Liver (tissue), 9 donors: ENCODE results near the gene PHC2. TPM values are rescaled to one million over a fixed set of nuclear protein-coding genes. Genes with fewer than 3 reads are reported as not detected.

Experiments
- DNase-seq: peaks from one replicate; pipeline ENCODE4 v3.0.0-alpha.2; 2017; ENCODE audit warnings: low spot score
- H3K27ac ChIP-seq, 2 donors: one replicate each; pipeline ENCODE4 v1.7.0; 2013; ENCODE audit warnings: inconsistent platforms in 2 of 2, low read length in 2 of 2, control low read depth in 1 of 2, low read depth in 1 of 2, mild to moderate bottlenecking in 1 of 2
- H3K27me3 ChIP-seq, 4 donors: one replicate each; pipeline versions ENCODE4 v1.6.1 to v1.7.0; 2013; ENCODE audit warnings: low read length in 3 of 4, inconsistent platforms in 1 of 4, mild to moderate bottlenecking in 1 of 4, moderate library complexity in 1 of 4; ENCODE audit not compliant: control insufficient read depth in 4 of 4, insufficient read depth in 4 of 4
- H3K36me3 ChIP-seq, 4 donors: one replicate each; pipeline versions ENCODE4 v1.6.1 to v1.7.0; 2013; ENCODE audit warnings: low read length in 3 of 4, mild to moderate bottlenecking in 3 of 4, low read depth in 1 of 4, moderate library complexity in 1 of 4; ENCODE audit not compliant: control insufficient read depth in 4 of 4, insufficient read depth in 3 of 4
- H3K4me1 ChIP-seq, 4 donors: one replicate each; pipeline versions ENCODE4 v1.6.1 to v1.7.0; 2013; ENCODE audit warnings: low read length in 3 of 4, mild to moderate bottlenecking in 3 of 4, moderate library complexity in 1 of 4; ENCODE audit not compliant: control insufficient read depth in 4 of 4, insufficient read depth in 4 of 4
- H3K4me3 ChIP-seq, 3 donors: one replicate each; pipeline versions ENCODE4 v1.6.1 to v1.7.0; 2013; ENCODE audit warnings: low read length in 3 of 3, control low read depth in 1 of 3, low read depth in 1 of 3, mild to moderate bottlenecking in 1 of 3
- H3K9ac ChIP-seq, 2 donors: one replicate each; pipeline ENCODE4 v1.7.0; 2013; ENCODE audit warnings: low read length in 2 of 2, mild to moderate bottlenecking in 2 of 2, moderate library complexity in 2 of 2, control low read depth in 1 of 2, low read depth in 1 of 2
- H3K9me3 ChIP-seq, 4 donors: one replicate each; pipeline versions ENCODE4 v1.6.1 to v1.7.0; 2013; ENCODE audit warnings: low read length in 3 of 4; ENCODE audit not compliant: control insufficient read depth in 4 of 4
- CTCF ChIP-seq: fragments of 150-350 bp; IDR thresholded peaks from 2 replicates; pipeline ENCODE4 v1.5.1; 2017; ENCODE audit warnings: improper control_type of control experiment, low read depth, low read length; ENCODE audit not compliant: missing input control
- EGR1 ChIP-seq, 2 donors: IDR thresholded peaks; 2 replicates each; pipeline ENCODE4 v1.6.1; 2016 to 2018; ENCODE audit warnings: antibody characterized with exemption in 2 of 2, low read depth in 2 of 2
- FOXA1 ChIP-seq: IDR thresholded peaks from 2 replicates; pipeline ENCODE4 v1.6.1; 2016; ENCODE audit warnings: antibody characterized with exemption
- FOXA2 ChIP-seq: IDR thresholded peaks from 2 replicates; pipeline ENCODE4 v1.6.1; 2016; ENCODE audit warnings: antibody characterized with exemption
- GABPA ChIP-seq, 2 donors: IDR thresholded peaks in 1 of 2; conservative IDR thresholded peaks in 1 of 2; 2 replicates each; pipeline ENCODE4 v1.6.1; 2016; ENCODE audit warnings: antibody characterized with exemption in 2 of 2, mild to moderate bottlenecking in 1 of 2, moderate library complexity in 1 of 2
- HNF4A ChIP-seq, 2 donors: conservative IDR thresholded peaks; 2 replicates each; pipeline ENCODE4 v1.6.1; 2016; ENCODE audit warnings: antibody characterized with exemption in 2 of 2, mild to moderate bottlenecking in 2 of 2
- HNF4G ChIP-seq: IDR thresholded peaks from 2 replicates; pipeline ENCODE4 v1.6.1; 2016; ENCODE audit warnings: antibody characterized with exemption
- JUND ChIP-seq, 2 donors: IDR thresholded peaks; 2 replicates each; pipeline ENCODE4 v1.6.1; 2016; ENCODE audit warnings: antibody characterized with exemption in 2 of 2
- NR2F2 ChIP-seq: IDR thresholded peaks from 2 replicates; pipeline ENCODE4 v1.6.1; 2016; ENCODE audit warnings: antibody characterized with exemption
- RAD21 ChIP-seq, 2 donors: IDR thresholded peaks; 2 replicates each; pipeline ENCODE4 v1.6.1; 2016; ENCODE audit warnings: antibody characterized with exemption in 2 of 2, mild to moderate bottlenecking in 2 of 2
- RXRA ChIP-seq, 2 donors: IDR thresholded peaks; 2 replicates each; pipeline ENCODE4 v1.6.1; 2017 to 2018; ENCODE audit warnings: antibody characterized with exemption in 2 of 2, mild to moderate bottlenecking in 1 of 2
- SP1 ChIP-seq: IDR thresholded peaks from 2 replicates; pipeline ENCODE4 v1.6.1; 2018; ENCODE audit warnings: antibody characterized with exemption, mild to moderate bottlenecking
- TAF1 ChIP-seq: conservative IDR thresholded peaks from 2 replicates; pipeline ENCODE4 v1.6.1; 2016; ENCODE audit warnings: antibody characterized with exemption, mild to moderate bottlenecking
- YY1 ChIP-seq: IDR thresholded peaks from 2 replicates; pipeline ENCODE4 v1.6.1; 2016; ENCODE audit warnings: antibody characterized with exemption, mild to moderate bottlenecking
- ZBTB33 ChIP-seq: IDR thresholded peaks from 2 replicates; pipeline ENCODE4 v1.6.1; 2016; ENCODE audit warnings: antibody characterized with exemption
- WGBS: extraction: QIAGEN DNeasy Blood & Tissue Kit; methylation state at CpG from one replicate; pipeline ENCODE4 v1.1.7; 2013; 5-methylcytosine and 5-hydroxymethylcytosine counted together
- polyA plus RNA-seq, 2 donors: library from polyadenylated mRNA; stranded (reverse) in 1 of 2; unstranded in 1 of 2; fragments of 200-250 nt in 1 of 2; fragments of >200 nt in 1 of 2; fragmentation: Nextera tagmentation in 1 of 2; extraction: Ambion mirVana in 1 of 2; gene quantifications; one replicate each; pipeline versions ENCODE4 v1.2.1 to v1.2.3, GENCODE V29; 2013 to 2015
- total RNA-seq, 2 donors: library from RNA; depleted of rRNA; stranded (reverse); fragments of >200 nt; gene quantifications; one replicate each; pipeline ENCODE4 v1.2.3, GENCODE V29; 2014
- TF ChIP-seq, protein P1 (sequence below): IDR thresholded peaks from 2 replicates; pipeline ENCODE4 v1.6.1; 2016; ENCODE audit warnings: antibody characterized with exemption
- TF ChIP-seq, protein P2 (sequence below): IDR thresholded peaks from 2 replicates; pipeline ENCODE4 v1.6.1; 2016; ENCODE audit warnings: antibody characterized with exemption
- donor health status: healthy.
- donor health status: healthy.
- donor health status: healthy.
- donor health status: healthy.
- donor health status: healthy.

Gene PHC2
- total and polyA plus RNA-seq, 4 donors: 19.1 to 67.8 (median 44.7) TPM

GRCh38 chr1:33288976-33289857, 141.7 kb downstream of the PHC2 start:
- Histone ChIP-seq H3K9ac (no peak overlapping the region), H3K27me3 (no peaks in the 10 kb centered on the region), H3K9me3 (no peaks in the 10 kb centered on the region), H3K36me3 (peaks cover 0 to 11% (median 11%) of the 10 kb centered on the region in 4 donors), H3K27ac (no peak overlapping the region), H3K4me1 (peaks cover 0 to 2% (median 0%) of the 10 kb centered on the region in 4 donors), H3K4me3 (no peak overlapping the region)
- TF ChIP-seq CTCF: no peak
- TF ChIP-seq TAF1: no peak
- TF ChIP-seq HNF4A (conservative IDR thresholded peaks at IDR 0.05): no peak
- TF ChIP-seq RXRA (IDR thresholded peaks at IDR 0.05): no peak
- TF ChIP-seq RAD21 (IDR thresholded peaks at IDR 0.05): no peak
- no peak for TF ChIP-seq JUND (IDR thresholded peaks at IDR 0.05)
- TF ChIP-seq YY1: no peak
- TF ChIP-seq, protein P1, sequence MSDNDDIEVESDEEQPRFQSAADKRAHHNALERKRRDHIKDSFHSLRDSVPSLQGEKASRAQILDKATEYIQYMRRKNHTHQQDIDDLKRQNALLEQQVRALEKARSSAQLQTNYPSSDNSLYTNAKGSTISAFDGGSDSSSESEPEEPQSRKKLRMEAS: no peak
- no peak for TF ChIP-seq FOXA1
- TF ChIP-seq FOXA2: no peak
- TF ChIP-seq HNF4G: no peak
- DNase-seq: no peak
- 94% methylated on average over 16 of the region's 16 CpGs for WGBS

- WGBS: 76% methylated on average over 2 of the region's 2 CpGs
- Histone ChIP-seq H3K36me3 (peaks cover 0 to 12% (median 9%) of the 10 kb centered on the region in 4 donors), H3K27ac (no peak overlapping the region), H3K4me3 (no peak overlapping the region), H3K9ac (no peak overlapping the region), H3K9me3 (no peaks in the 10 kb centered on the region), H3K27me3 (no peaks in the 10 kb centered on the region), H3K4me1 (peaks cover 0 to 2% (median 0%) of the 10 kb centered on the region in 4 donors)
- TF ChIP-seq FOXA1 (no peak), ZBTB33 (no peak), NR2F2 (no peak), FOXA2 (no peak), HNF4A (conservative IDR thresholded peaks at IDR 0.05) (no peak), SP1 (no peak), EGR1 (IDR thresholded peaks at IDR 0.05; ENCODE audit: low read depth in 2 of 2) (no peak), GABPA (IDR thresholded peaks at IDR 0.05 in 1 of 2, conservative IDR thresholded peaks at IDR 0.05 in 1 of 2) (no peak), RXRA (IDR thresholded peaks at IDR 0.05) (no peak), TAF1 (no peak), YY1 (no peak)
- TF ChIP-seq, protein P2, sequence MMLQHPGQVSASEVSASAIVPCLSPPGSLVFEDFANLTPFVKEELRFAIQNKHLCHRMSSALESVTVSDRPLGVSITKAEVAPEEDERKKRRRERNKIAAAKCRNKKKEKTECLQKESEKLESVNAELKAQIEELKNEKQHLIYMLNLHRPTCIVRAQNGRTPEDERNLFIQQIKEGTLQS: no peak
- TF ChIP-seq, protein P1: no peak
- DNase-seq: no peak
Measured at GRCh38 chr1:33287317-33287716, 143.6 kb downstream of the PHC2 start.
